Astrocyte of the cerebellum (primary cell): Measurements from ENCODE around the gene KDELR3.

ENCODE experiments used
- DNase-seq: peaks from one replicate; pipeline ENCODE4 v3.0.0-alpha.2; 2011; ENCODE audit warnings: low read depth
- H3K4me3 ChIP-seq: 2 replicates; pipeline ENCODE4 v1.5.1; 2011; ENCODE audit warnings: mild to moderate bottlenecking, low read depth, low read length, moderate library complexity
- in situ Hi-C: cut with HindIII; loops from 2 replicates; pipeline ENCODE4 v1.10.0; 2017; ENCODE audit warnings: low sequenced_read_pairs
- TF ChIP-seq, protein P1 (sequence below): IDR thresholded peaks from 2 replicates; pipeline ENCODE4 v1.5.1; 2012; ENCODE audit warnings: low read length, low read depth, moderate library complexity, mild to moderate bottlenecking; ENCODE audit errors: missing control alignments

KDELR3 gene

DNA sequence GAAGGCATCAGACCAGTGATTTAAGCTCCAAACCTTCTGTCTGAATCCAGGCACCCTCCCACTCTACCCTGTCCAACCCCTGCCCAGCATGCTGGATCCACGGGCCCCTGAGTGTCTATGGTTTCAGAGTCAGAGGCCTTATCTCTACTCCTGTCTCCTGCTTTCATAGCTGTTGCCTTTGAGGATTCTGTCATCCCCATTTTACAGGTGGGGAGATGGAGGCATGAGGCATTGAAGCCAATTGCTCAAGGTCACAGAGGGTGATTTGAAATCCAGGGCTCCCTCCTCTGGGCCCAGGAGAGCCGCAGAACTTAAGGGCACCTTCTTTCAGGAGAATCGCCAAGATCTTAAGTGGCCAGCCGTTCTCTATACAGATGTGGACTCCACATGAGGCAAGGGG, 16.0 kb upstream of the KDELR3 start:
- H3K4me3 ChIP-seq: no peak overlapping the region
- in situ Hi-C loops: no loop called here
- DNase-seq: no peak
- TF ChIP-seq, protein P1, sequence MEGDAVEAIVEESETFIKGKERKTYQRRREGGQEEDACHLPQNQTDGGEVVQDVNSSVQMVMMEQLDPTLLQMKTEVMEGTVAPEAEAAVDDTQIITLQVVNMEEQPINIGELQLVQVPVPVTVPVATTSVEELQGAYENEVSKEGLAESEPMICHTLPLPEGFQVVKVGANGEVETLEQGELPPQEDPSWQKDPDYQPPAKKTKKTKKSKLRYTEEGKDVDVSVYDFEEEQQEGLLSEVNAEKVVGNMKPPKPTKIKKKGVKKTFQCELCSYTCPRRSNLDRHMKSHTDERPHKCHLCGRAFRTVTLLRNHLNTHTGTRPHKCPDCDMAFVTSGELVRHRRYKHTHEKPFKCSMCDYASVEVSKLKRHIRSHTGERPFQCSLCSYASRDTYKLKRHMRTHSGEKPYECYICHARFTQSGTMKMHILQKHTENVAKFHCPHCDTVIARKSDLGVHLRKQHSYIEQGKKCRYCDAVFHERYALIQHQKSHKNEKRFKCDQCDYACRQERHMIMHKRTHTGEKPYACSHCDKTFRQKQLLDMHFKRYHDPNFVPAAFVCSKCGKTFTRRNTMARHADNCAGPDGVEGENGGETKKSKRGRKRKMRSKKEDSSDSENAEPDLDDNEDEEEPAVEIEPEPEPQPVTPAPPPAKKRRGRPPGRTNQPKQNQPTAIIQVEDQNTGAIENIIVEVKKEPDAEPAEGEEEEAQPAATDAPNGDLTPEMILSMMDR: no peak

DNA sequence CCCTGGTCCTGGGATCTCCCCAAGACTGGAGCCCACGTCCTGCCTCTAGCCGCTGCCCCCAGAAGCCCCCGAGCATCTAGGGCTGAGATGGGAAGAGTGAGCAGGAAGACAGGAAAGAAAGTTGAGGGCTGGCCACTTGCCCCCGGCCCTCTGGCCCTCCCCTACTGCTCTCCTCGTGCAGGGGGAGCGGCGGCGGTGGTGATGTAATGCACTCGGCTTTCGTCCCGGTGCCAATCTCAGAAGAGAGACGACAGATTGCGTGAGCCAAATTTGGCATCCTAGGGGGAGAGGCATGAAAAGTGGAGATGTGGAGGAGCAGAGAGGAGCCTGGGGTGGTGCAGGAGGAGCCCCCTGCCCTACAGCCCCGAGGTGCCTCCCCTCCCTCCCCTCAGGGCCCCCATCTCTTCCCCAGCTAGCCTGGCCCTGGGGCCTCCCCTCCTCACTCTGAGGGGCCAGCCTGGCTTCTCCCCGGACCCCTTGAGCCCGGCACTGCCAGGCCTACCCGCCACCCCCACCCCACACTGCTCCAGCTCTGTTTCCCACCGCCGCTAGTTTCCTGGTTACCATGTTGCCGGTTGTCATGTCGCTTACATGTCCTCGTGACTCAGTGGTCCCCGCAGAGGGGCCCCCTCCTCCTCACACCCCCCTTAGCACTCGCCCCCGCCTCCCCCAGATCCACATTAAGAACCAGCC, 15.4 kb upstream of the KDELR3 start:
- no peak overlapping the region for H3K4me3 ChIP-seq
- DNase-seq: no peak
- TF ChIP-seq, protein P1: no peak
- in situ Hi-C loops: no loop called here

DNA sequence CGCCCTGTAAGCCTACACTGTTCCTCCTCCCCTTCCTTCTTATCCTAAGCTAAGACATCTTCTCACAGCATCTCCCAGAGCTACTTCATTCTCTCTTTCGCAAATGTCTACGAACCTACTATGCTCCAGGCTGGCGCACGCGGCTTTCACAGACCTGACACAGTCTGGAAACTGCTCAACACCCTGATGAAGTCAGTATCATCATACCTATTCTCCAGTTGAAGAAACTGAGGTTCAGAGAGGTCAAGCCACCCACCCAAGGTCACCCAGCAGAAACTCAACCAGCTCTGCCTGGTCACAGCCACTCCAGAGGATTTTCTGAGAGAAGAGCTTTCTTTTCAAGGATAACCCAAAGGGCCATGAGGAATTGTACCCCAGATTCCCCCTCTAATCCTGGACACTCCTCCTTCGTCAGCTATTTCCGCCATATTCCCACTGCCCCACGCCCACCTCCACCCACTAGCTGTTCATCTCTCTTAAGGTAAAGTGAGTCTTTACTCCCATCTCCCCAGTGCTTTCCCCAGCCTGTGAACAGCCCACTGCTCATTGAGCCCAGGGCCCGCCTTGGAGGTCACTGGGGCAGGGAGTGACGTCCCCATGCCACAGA, 14.7 kb upstream of the KDELR3 start:
- no peak overlapping the region for H3K4me3 ChIP-seq
- DNase-seq: no peak
- in situ Hi-C loops: no loop called here
- TF ChIP-seq, protein P1: no peak

DNA sequence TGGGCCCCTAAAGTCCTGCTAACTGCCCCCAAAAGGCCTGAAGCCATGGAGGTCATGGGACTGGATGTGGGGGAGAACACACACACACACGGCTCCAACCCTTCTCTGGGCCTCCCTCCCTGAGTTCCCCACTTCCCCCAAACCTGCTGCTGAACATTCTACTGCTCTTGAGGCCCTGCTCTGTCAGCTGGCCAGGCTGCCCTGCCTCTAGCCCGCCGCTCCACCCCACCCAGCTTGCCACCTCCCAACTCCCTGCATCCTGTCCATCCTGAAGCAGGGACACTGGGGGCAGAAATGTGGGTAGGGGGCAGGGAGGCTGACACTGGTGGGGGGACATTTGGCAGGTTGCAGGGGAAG, 13.9 kb upstream of the KDELR3 start:
- H3K4me3 ChIP-seq: no peak overlapping the region
- DNase-seq: no peak
- in situ Hi-C loops: no loop called here
- TF ChIP-seq, protein P1: no peak

DNA sequence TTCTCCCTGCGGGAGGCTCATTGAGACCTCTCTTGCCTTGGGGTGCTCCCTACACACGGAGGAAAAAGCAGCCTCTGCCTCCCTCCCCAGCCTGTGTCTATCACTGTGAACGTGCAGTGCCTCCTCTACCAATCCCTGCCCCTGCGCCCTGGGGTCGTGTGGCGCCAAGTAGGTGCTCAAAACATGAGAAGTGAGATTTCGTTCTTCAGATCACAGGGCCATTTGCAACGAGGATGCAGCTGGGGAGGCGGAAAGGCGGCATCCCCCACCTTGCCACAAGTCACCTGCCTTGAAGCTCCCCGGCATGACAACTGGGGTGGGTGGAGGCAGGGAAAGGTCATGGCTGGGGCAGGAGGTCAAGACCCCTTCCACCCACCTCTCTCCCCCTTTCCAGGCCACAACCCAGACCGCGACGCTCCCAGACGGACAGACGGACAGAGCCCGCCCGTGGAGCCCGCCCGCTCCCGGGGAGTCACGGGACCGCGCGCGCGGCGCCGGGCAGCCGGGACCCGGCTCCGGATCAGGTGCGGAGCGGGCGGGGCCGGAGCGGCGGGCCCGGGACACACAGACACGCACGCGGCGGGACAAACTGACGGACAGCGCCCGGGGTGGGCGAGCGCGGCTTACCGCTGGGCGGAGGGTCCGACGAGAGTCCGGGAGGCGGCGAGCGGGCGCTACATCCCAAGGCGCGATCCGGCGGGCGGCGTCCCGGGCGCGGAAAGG, 13.4 kb upstream of the KDELR3 start:
- in situ Hi-C loops: no loop called here
- H3K4me3 ChIP-seq: no peak overlapping the region

DNA sequence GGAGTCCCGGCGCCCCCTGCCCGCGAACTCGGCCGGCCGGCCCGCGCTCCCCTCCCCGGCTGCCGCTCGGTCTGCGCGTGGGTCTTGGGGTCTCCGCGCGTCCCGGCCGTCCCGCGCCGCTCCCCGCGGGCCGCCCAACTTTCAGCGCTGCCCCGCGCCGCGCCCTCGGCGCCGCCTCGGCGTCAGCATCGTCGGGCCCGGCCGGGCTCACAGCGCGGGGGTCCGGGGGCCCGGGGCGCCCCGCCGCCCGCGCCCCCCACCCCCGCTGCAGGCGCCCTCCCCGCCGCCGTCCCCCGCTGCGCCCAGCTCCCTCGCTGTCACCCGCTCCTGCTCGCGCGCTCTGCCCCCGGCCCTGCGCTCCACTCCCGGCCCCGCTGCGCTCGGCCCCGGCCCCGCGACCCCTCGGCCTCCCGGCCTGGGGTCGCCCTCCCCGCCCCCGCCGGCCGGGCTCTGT, 12.8 kb upstream of the KDELR3 start, which contains the start of gene KCNJ4:
KCNJ4 (minus strand) TSS at position 124 of the 454 bp plus-strand sequence. CDS start 27,067 bp downstream, outside the sequence.
- peak within 1 kb of the TSS; percentile 27 for H3K4me3 ChIP-seq
- TF ChIP-seq, protein P1: no peak
- DNase-seq: no peak
- in situ Hi-C loops: no loop called here

More for the DNA sequence above, 13.4 kb upstream of the KDELR3 start:
- DNase-seq: no peak
- TF ChIP-seq, protein P1: no peak
